Stimulated activated CD4-positive, alpha-beta T cell treated with anti-CD3 and anti-CD28 coated beads, Interleukin-15, amount 100 ng/mL, for 24 hours (primary cell): Measurements from ENCODE around the gene PHYH.
"Not testable (repeated sequence)": the region's sequence is repeated elsewhere in the genome, so short reads cannot be mapped to it uniquely, and the experiment has no call there.

Source experiments
- DNase-seq: peaks from one replicate; pipeline ENCODE4 v3.0.0-alpha.2; 2020

The PHYH gene

DNA sequence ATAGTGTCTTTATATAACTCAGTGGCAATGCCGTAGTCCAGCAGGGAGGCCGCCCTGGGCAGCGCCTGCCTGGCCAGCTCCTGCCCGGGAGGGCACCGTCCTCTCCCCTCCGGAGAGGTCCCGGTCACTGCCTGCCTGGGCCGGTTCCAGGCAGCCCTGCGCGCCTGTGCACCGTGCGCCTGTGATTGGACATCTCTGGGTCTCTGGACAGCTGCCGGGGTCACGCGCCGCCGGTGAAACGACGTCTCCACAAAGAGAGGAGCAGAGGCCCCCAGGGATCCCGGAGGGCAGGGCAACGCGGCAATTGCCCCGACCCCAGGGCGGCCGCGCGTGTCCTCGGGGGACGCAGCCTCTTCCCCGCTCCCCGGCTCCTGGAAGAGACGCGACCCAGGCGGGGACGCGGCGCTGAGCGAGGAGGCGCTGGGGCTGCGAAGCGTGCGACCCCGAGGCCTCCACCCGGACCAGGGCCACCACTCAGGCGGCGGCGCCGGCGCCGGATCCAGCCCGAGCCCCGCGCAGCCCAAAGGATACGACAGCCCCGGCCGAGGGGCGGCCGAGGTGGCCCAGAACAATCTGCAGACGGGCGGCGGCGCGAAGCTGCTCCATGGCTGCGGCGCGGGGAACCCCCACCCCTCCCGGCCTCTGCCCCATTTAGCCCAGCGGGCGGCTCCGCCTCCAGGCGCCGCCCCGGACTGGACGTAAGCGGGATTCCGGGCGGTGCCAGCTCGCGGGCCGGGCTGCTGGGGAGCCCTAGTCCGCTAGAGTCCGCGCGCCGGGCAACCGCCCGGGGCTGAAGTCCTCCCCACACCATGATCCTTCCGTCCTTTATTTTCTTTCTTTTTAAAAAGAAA lies at the start of gene PHYH:
Gene PHYH (minus strand): TSS at position 628 of the 851 bp plus-strand sequence. CDS start 22 bp downstream, at position 606.
- DNase-seq = peak; percentile 86

- DNase-seq = peak; percentile 92
Observed at GRCh38 chr10:13348216-13349017, 48.6 kb upstream of the PHYH start, which contains the start of gene SEPHS1. TSS of gene SEPHS1 (minus strand) at chr10:13348293. CDS start at chr10:13344950, 3,343 bp downstream.

DNA sequence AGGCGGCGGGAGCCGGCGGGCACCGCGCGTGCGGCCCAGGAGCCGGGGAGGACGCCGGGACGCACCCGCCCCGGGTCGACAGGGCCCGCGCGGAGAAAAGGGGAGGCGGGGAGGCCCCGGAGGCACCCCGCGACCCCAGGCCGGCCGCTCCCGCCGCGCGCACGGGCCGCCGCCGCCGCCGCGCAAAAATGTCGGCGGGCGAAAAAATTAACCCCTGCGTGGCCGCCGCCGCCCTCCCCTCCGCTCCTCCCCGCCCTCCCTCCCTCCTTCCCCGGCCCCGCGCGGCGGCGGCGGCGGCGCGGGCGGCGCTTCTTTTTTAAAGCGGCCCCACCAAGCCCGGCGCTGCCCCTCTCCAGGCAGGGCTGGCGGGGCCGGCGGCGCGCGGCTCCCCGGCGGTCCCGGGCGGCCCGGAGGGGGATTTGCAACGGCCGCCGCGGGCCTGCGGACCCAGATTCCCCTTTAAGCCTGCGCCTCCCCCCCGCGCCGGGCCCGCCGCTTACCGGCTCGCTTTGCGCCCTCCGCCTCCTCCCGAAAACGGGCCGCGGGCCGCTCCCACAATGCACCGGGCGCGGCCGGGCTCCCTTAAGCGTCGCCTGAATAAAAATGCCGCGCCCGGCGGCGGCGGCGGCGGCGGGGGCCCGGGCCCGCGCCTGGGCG lies 47.8 kb upstream of the PHYH start:
- peak; percentile 86 for DNase-seq

GRCh38 chr10:13347043-13347499 lies 47.2 kb upstream of the PHYH start:
- peak; percentile 30 for DNase-seq

DNA sequence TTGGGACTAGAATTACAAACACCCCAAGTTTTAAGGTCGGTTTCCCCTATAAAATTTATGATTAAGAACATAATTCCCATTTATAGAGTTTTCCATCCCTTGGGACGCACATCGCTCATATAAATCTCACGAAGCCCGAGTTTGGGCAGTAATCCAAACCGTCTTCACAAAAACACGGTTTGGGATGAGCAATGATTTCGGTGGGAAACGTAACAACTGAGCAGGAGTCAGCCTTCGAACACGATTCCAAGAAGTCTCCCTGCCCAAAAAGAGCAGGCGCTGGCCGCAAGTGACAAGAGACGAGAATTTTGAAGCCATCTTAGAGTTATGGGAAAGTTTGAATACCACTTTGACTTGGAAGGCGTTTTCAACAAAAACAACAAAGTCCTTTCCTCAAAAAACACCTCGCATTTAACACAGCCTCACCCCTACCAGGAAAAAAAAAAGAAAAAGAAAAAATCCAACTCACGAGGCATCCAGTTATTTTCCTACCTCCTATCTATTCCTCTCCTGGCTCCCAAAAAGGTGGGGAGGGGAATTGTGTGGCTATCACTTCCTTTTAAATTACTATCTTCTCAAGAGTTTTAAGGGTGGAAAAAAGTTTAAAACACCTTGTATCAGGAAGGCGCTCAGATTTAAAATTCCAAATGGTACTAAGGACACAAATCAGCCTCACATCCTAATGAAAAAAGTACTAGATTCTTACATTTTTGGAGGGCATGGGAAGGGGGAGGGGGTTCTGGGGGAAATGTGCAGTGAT lies 46.6 kb upstream of the PHYH start:
- DNase-seq = no peak

- DNase-seq = peak; percentile 19
Observed at GRCh38 chr10:13340626-13341376, 40.9 kb upstream of the PHYH start.

DNA sequence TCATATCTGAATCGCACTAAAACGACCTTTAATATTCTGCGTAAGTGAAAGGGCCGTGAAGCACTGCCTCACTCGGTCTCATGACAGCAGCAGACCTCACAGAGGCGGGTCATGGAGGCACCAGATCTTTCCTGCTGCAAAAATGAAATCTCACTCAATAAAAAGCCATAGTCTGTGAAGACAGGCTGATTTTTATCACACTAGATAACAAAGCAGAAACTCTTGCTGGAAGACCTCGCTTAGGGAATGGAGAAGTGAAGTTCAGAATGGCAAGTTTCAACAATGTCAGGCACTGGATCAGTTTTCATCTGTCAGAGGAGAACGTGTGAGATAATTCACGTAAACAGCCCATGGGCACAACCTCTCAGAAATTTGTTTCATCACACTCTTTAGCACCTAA lies 40.2 kb upstream of the PHYH start:
- no peak for DNase-seq

GRCh38 chr10:13338390-13339110 lies 38.7 kb upstream of the PHYH start:
- no peak for DNase-seq

DNA sequence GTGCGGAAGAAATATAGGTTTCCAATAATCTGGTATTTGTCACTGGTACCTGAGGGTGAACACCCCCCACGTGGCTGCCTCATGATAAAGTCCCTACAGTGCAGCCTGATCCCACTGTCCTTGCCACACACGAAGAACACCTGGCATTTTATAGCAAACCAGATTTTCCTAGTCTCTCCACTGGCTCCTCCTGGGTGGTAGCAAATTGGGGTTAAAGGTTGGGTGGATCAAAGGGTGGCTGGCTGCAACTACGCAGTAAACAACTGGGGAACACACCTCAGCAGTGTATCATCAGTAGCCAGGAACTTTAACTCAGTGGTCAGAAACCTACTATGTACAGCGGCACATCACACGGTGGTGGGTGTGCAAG lies 37.9 kb upstream of the PHYH start:
- no peak for DNase-seq

DNA sequence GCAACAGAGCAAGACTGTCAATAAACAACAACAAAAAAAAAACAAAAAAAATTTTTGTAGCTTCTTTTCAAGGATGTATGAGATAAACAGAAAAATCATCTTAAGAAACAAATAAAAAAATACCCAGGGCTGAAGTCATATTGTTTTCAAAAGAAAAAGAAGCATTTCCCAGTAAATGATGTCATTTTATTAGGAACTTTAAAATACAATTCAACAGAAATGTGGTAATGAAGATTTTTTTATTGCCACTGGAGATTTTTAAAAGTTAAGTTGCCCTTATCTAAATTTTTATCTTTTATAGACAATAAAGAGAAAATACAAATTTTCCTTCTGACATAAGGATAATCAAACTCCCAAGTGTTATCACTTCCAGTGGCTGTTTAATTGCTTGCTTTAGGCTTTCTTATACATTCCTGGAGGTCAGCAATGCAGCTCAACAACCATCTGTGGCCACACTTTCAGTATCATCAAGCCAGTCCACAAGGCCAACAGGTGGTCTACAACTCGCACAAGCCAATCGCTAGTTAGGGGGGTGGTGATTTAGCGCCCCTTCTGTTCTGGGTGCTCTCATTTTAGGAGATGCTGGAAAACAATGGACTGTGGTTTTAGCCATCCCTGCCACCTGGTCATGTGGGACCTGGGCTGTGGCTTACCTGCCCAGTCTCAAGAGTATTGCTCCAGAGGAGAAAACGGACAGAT lies 37.4 kb upstream of the PHYH start:
- no peak for DNase-seq

DNA sequence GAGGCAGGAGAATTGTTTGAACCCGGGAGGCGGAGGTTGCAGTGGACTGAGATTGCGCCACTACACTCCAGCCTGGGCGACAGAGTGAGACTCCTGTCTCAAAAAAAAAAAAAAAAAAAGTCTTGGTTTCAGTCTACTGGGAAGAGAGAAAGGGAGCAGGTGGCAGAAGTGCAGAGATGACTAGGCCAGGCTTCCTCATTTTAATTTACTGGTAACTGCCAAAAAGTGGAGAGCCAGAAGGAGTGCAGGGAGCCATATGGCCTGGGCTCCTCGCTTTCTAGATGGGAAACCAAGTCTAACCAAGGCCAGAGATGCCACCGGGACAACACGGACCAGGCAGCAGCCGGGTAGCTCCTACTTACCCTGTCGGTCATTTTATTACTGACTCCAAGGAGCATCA lies 36.0 kb upstream of the PHYH start:
- DNase-seq = no peak

DNA sequence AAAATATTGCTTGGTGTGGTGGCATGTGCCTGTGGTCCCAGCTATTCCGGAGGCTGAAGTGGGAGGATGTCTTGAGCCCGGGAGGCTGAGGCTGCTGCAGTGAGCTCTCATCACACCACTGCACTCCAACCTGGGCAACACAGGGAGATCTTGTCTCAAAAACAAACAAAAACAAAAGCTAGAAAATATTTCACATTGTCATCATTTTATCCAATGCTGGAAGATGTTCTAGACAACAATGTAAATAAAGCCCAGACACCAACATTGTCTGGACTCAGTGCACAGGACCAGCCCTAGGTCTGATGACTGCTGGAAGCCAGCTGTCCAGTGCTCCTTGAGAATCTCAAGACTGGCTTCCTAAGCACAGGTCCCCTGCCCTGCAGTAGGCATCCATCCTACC lies 34.7 kb upstream of the PHYH start:
- DNase-seq = no peak

DNA sequence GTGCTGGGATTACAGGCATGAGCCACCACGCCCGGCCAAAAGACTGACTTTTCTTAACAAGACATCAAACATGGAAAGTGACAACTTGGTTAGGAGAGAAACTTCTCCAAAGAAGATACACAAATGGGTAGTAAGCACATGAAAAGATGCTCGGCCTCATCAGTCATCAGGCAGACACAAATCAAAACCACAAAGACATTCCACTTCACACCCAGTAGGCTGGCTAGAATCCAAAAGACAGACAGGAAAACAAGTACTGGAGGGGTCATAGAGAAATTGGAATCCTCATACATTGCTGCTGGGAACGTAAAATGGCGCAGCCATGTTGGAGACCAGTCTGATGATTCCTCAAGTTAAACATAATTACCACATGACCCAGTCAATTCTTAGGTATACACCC lies 31.8 kb upstream of the PHYH start:
- no peak for DNase-seq

- DNase-seq = not testable (repeated sequence)
Observed at GRCh38 chr10:13330980-13331379, 31.1 kb upstream of the PHYH start.

GRCh38 chr10:13329565-13329964 lies 29.7 kb upstream of the PHYH start:
- no peak for DNase-seq

DNA sequence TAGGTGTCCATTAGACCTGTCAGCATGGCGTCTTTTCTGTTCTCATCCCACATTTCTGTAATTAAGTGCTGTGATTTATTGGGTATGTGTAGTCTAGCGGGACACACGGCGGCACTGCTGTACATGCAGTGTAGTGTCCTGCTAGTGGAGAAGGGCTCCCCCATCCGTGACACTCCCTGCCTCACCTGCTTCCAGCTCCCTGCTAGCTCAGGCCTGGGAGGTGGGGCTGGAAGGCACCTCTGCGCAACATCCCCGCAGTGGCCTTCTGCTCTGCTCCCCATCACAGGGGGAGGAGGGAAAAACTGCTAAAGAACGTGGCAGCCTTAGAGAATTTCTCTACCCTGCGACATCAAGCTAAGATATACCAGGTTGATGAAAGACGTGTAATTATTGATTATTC lies 28.7 kb upstream of the PHYH start:
- DNase-seq = no peak

DNA sequence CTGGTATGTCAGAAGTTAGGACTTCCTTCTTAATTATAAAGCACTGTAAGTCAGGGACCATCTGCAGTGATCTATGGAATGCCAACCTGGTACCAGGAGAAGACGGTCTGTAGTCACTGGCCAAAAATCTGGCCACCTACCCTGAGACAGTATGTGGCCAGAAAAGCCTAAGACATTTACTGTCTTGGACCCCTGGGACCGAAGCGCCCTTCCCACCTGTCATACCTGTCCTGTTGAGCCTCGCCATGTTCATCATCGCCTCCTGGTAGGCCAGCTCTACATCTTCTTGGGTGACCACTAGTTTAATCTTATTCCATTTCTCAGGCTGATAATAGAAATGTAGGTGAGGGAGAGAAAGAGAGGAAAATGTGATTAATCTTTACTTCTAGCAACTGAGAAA lies 28.3 kb upstream of the PHYH start:
- DNase-seq = no peak

DNA sequence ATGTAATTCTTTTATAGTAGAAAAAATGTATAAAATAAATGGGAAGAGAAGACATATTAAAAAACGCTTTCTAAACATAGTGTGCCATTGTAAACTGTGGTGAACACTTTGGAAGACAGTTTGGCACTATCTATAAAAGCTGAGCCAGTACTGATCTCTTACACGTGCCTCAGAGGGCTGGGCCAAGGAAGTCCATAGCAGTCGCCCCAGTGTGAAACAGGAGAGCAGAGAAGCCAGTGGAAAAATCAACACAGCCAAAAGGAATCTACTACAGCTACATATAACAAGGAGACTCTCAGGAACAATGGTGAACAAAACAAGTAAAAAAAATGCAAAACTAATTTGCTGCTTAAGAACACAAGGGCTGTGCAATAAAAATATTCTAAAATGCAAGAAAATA lies 27.7 kb upstream of the PHYH start:
- no peak for DNase-seq

DNA sequence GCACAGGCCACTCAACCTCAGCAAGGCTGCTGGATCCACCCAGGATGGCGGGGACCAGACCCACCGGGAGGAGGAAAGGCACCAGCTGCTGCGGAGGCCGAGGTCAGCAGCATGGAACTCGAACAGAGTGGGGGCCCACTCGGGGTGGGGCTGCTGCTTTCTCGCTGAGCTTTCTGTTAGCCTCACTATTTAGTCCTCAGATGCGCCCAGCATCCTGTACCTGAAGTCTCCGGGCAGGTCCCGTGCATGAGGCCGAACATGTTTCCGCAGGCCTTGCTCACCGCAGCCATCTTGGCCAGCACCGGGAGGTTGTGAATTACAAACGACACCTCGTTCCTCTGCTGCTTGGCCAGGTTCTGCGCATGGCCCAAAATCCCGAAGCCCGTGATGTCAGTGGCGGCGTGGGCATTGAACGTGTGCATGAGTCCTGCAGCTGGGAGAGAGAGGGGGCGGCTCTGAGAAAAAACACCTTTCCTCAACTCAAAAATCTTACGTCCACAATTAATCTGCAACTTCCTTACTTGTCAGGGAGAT lies 22.8 kb upstream of the PHYH start:
- DNase-seq = no peak

GRCh38 chr10:13321576-13321975 lies 21.7 kb upstream of the PHYH start:
- DNase-seq = no peak
